Measurements from ENCODE around the gene THSD1. TPM values are rescaled to one million over a fixed set of nuclear protein-coding genes. Genes with fewer than 3 reads are reported as not detected.
"Not testable (repeated sequence)": the region's sequence is repeated elsewhere in the genome, so short reads cannot be mapped to it uniquely, and the experiment has no call there.

Gene THSD1
- total RNA-seq, 4 donors from 2014 or later = 6.1 to 12.8 (median 7.9) TPM

GRCh38 chr13:52348071-52348470 is 57.9 kb downstream of the THSD1 start:
- TF ChIP-seq CTCF (IDR thresholded peaks at IDR 0.05) (no peak), POLR2A (IDR thresholded peaks at IDR 0.05) (no peak)
- H3K9me3 ChIP-seq = no peaks in the 10 kb centered on the region
- WGBS, 2 donors = 43 to 62% methylated on average over 5 of the region's 5 CpGs
- no peak overlapping the region for H3K27ac ChIP-seq
- no peaks in the 10 kb centered on the region for H3K36me3 ChIP-seq
- H3K4me1 ChIP-seq = no peaks in the 10 kb centered on the region
- H3K27me3 ChIP-seq = no peaks in the 10 kb centered on the region
- intact Hi-C loops (cut with DNase I) = no loop called here
- no peak for DNase-seq
- no peak overlapping the region for H3K4me3 ChIP-seq (replicated peaks in 1 of 3)

GRCh38 chr13:52345631-52346251 is 60.2 kb downstream of the THSD1 start:
- Histone ChIP-seq H3K9me3 (no peaks in the 10 kb centered on the region), H3K4me1 (no peaks in the 10 kb centered on the region), H3K27ac (no peak overlapping the region), H3K36me3 (no peaks in the 10 kb centered on the region), H3K4me3 (replicated peaks in 1 of 3) (no peak overlapping the region), H3K27me3 (no peaks in the 10 kb centered on the region)
- TF ChIP-seq CTCF (IDR thresholded peaks at IDR 0.05) (no peak), POLR2A (IDR thresholded peaks at IDR 0.05) (no peak)
- no peak for DNase-seq
- intact Hi-C loops (cut with DNase I) = no loop called here
- WGBS, 2 donors = 74 to 77% methylated on average over 5 of the region's 5 CpGs

- 80 to 87% methylated on average over 3 of the region's 3 CpGs for WGBS, 2 donors
- Histone ChIP-seq H3K27me3 (no peaks in the 10 kb centered on the region), H3K4me3 (replicated peaks in 1 of 3) (no peak overlapping the region), H3K4me1 (no peaks in the 10 kb centered on the region), H3K27ac (no peak overlapping the region), H3K9me3 (no peaks in the 10 kb centered on the region), H3K36me3 (no peaks in the 10 kb centered on the region)
- intact Hi-C loops (cut with DNase I) = no loop called here
- no peak for DNase-seq
- no peak for TF ChIP-seq POLR2A (IDR thresholded peaks at IDR 0.05)
- no peak for TF ChIP-seq CTCF (IDR thresholded peaks at IDR 0.05)
Observed at GRCh38 chr13:52345048-52345447, 60.9 kb downstream of the THSD1 start.

GRCh38 chr13:52344108-52344507 is 61.9 kb downstream of the THSD1 start:
- no peak for DNase-seq
- intact Hi-C loops (cut with DNase I) = no loop called here
- Histone ChIP-seq H3K9me3 (no peaks in the 10 kb centered on the region), H3K27me3 (no peaks in the 10 kb centered on the region), H3K36me3 (no peaks in the 10 kb centered on the region), H3K4me1 (no peaks in the 10 kb centered on the region), H3K4me3 (replicated peaks in 1 of 3) (no peak overlapping the region), H3K27ac (no peak overlapping the region)
- TF ChIP-seq CTCF (IDR thresholded peaks at IDR 0.05) (no peak), POLR2A (IDR thresholded peaks at IDR 0.05) (no peak)
- WGBS, 2 donors = 85 to 87% methylated on average over 10 of the region's 10 CpGs

- 89 to 96% methylated on average over 3 of the region's 3 CpGs for WGBS, 2 donors
- H3K9me3 ChIP-seq; H3K4me1 ChIP-seq; DNase-seq; H3K27ac ChIP-seq; intact Hi-C loops (cut with DNase I); H3K4me3 ChIP-seq (replicated peaks in 1 of 3); H3K27me3 ChIP-seq; H3K36me3 ChIP-seq: not testable (repeated sequence)
Observed at GRCh38 chr13:52342203-52342602, 63.8 kb downstream of the THSD1 start.

- H3K9me3 ChIP-seq; H3K4me3 ChIP-seq (replicated peaks in 1 of 3); H3K4me1 ChIP-seq; H3K27ac ChIP-seq; H3K36me3 ChIP-seq; intact Hi-C loops (cut with DNase I); H3K27me3 ChIP-seq; DNase-seq: not testable (repeated sequence)
- 85 to 87% methylated on average over 7 of the region's 7 CpGs for WGBS, 2 donors
Observed at GRCh38 chr13:52337828-52338455, 68.0 kb downstream of the THSD1 start.

GRCh38 chr13:52334107-52334506 is 71.9 kb downstream of the THSD1 start:
- H3K9me3 ChIP-seq; DNase-seq; intact Hi-C loops (cut with DNase I); H3K4me1 ChIP-seq; H3K4me3 ChIP-seq (replicated peaks in 1 of 3); H3K36me3 ChIP-seq; H3K27ac ChIP-seq; H3K27me3 ChIP-seq: not testable (repeated sequence)
- no CpG with 5 or more reads among the region's 22 CpGs for WGBS, 2 donors

GRCh38 chr13:52331844-52332243 is 74.1 kb downstream of the THSD1 start:
- H3K36me3 ChIP-seq; intact Hi-C loops (cut with DNase I); DNase-seq; H3K9me3 ChIP-seq; H3K27ac ChIP-seq; H3K4me1 ChIP-seq; H3K4me3 ChIP-seq (replicated peaks in 1 of 3); H3K27me3 ChIP-seq: not testable (repeated sequence)
- 93 to 94% methylated on average over 4 to 5 of the region's 6 CpGs for WGBS, 2 donors
